ENCODE measurements around the gene ZC3H18. TPM values are rescaled to one million over a fixed set of nuclear protein-coding genes. Genes with fewer than 3 reads are reported as not detected.

ZC3H18 gene
- total and polyA plus RNA-seq, 8 donors = 15.5 to 312 (median 19.0) TPM

GRCh38 chr16:88595101-88595500 is 24.9 kb downstream of the ZC3H18 start:
- Histone ChIP-seq H3K36me3 (peaks cover 22 to 74% (median 67%) of the 10 kb centered on the region in 4 donors), H3K9me3 (no peaks in the 10 kb centered on the region), H3K4me1 (peaks cover 0 to 18% (median 2%) of the 10 kb centered on the region in 4 donors), H3K27ac (no peak overlapping the region), H3K4me3 (no peak overlapping the region), H3K27me3 (no peaks in the 10 kb centered on the region)
- TF ChIP-seq CTCF (IDR thresholded peaks at IDR 0.05) (no peak), POLR2A (IDR thresholded peaks at IDR 0.05) (no peak), EP300 (IDR thresholded peaks at IDR 0.05) (no peak), POLR2AphosphoS5 (IDR thresholded peaks at IDR 0.05) (no peak)
- DNase-seq = no peak
- intact Hi-C loops (cut with DNase I; ENCODE audit: low total_unique reads) = no loop called here
- 83 to 93% (median 87%) methylated on average over 6 of the region's 6 CpGs for WGBS, 5 donors

- intact Hi-C loops (cut with DNase I; ENCODE audit: low total_unique reads) = no loop called here
- WGBS, 5 donors = 91 to 94% (median 93%) methylated on average over 10 of the region's 10 CpGs
- H3K4me1 ChIP-seq = peaks cover 0 to 24% (median 4%) of the 10 kb centered on the region in 4 donors
- peak overlapping the region in 1 of 5 donors; percentile 43 for H3K27ac ChIP-seq
- no peak for DNase-seq
- peaks cover 22 to 74% (median 67%) of the 10 kb centered on the region in 4 donors for H3K36me3 ChIP-seq
- no peaks in the 10 kb centered on the region for H3K9me3 ChIP-seq
- H3K4me3 ChIP-seq = no peak overlapping the region
- TF ChIP-seq POLR2A (IDR thresholded peaks at IDR 0.05) (no peak), EP300 (IDR thresholded peaks at IDR 0.05) (no peak), POLR2AphosphoS5 (IDR thresholded peaks at IDR 0.05) (no peak), CTCF (IDR thresholded peaks at IDR 0.05) (no peak)
- H3K27me3 ChIP-seq = no peaks in the 10 kb centered on the region
Measured at GRCh38 chr16:88595921-88596320, 25.7 kb downstream of the ZC3H18 start.

- H3K4me3 ChIP-seq = no peak overlapping the region
- DNase-seq = no peak
- no peaks in the 10 kb centered on the region for H3K9me3 ChIP-seq
- no peaks in the 10 kb centered on the region for H3K27me3 ChIP-seq
- H3K36me3 ChIP-seq = peaks cover 26 to 74% (median 67%) of the 10 kb centered on the region in 4 donors
- peaks cover 0 to 27% (median 4%) of the 10 kb centered on the region in 4 donors for H3K4me1 ChIP-seq
- TF ChIP-seq EP300 (IDR thresholded peaks at IDR 0.05) (no peak), POLR2AphosphoS5 (IDR thresholded peaks at IDR 0.05) (no peak), POLR2A (IDR thresholded peaks at IDR 0.05) (no peak), CTCF (IDR thresholded peaks at IDR 0.05) (no peak)
- 76 to 87% (median 79%) methylated on average over 3 of the region's 3 CpGs for WGBS, 5 donors
- intact Hi-C loops (cut with DNase I; ENCODE audit: low total_unique reads) = no loop called here
- H3K27ac ChIP-seq = peak overlapping the region in 1 of 5 donors; percentile 43
Measured at GRCh38 chr16:88596483-88596882, 26.3 kb downstream of the ZC3H18 start.

GRCh38 chr16:88597856-88598491 is 27.8 kb downstream of the ZC3H18 start:
- H3K27me3 ChIP-seq = no peaks in the 10 kb centered on the region
- H3K9me3 ChIP-seq = no peaks in the 10 kb centered on the region
- peaks cover 0 to 27% (median 4%) of the 10 kb centered on the region in 4 donors for H3K4me1 ChIP-seq
- intact Hi-C loops (cut with DNase I; ENCODE audit: low total_unique reads) = no loop called here
- H3K36me3 ChIP-seq = peaks cover 35 to 82% (median 77%) of the 10 kb centered on the region in 4 donors
- H3K27ac ChIP-seq = peak overlapping the region in 4 of 5 donors; percentile 26 to 70 (median 60)
- DNase-seq = no peak
- WGBS, 5 donors = 82 to 89% (median 86%) methylated on average over 20 to 21 of the region's 21 CpGs
- TF ChIP-seq POLR2A (IDR thresholded peaks at IDR 0.05) (no peak), EP300 (IDR thresholded peaks at IDR 0.05) (no peak), POLR2AphosphoS5 (IDR thresholded peaks at IDR 0.05) (no peak), CTCF (IDR thresholded peaks at IDR 0.05) (no peak)
- no peak overlapping the region for H3K4me3 ChIP-seq

Data from stomach (tissue), 9 donors.